SH-SY5Y (cell line): ENCODE results near the gene SF3A1.

Experiments
- GATA2 ChIP-seq: IDR thresholded peaks from 2 replicates; pipeline ENCODE4 v1.6.1; 2011; ENCODE audit warnings: mild to moderate bottlenecking, low read depth, low read length
- GATA3 ChIP-seq: IDR thresholded peaks from 2 replicates; pipeline ENCODE4 v1.6.1; 2011; ENCODE audit warnings: low read depth, mild to moderate bottlenecking, low read length, moderate library complexity

GRCh38 chr22:30286331-30286730 lies 70.4 kb downstream of the SF3A1 start:
- no peak for TF ChIP-seq GATA3
- TF ChIP-seq GATA2: no peak
